ENCODE measurements around the gene ZC3H12A. TPM values are rescaled to one million over a fixed set of nuclear protein-coding genes. Genes with fewer than 3 reads are reported as not detected.
A peak's percentile ranks its signal among the peaks of the same experiment; 100 is the strongest.

ZC3H12A gene
- total RNA-seq = 5.8 TPM

- ATAC-seq = peak; percentile 85
- intact Hi-C loops (cut with DNase I) = no loop called here
- DNase-seq (ENCODE audit: low spot score) = peak; percentile 93
These were observed at the start of gene ZC3H12A for GRCh38 chr1:37474046-37474696. TSS of gene ZC3H12A (plus strand) at chr1:37474580. CDS start at chr1:37475497, 917 bp downstream.

- ATAC-seq (no peak), DNase-seq (ENCODE audit: low spot score) (no peak)
- intact Hi-C loops (cut with DNase I) = no loop called here
These were observed 49.2 kb upstream of the ZC3H12A start for GRCh38 chr1:37425221-37425620.

- ATAC-seq (no peak), DNase-seq (ENCODE audit: low spot score) (no peak)
- intact Hi-C loops (cut with DNase I) = no loop called here
These were observed 45.4 kb upstream of the ZC3H12A start for GRCh38 chr1:37429029-37429428.

- intact Hi-C loops (cut with DNase I) = loop anchor here (10.0 kb wide), 1 partner anchor 856 kb away; no protein-coding TSS in a partner anchor
- no peak for ATAC-seq
These were observed 44.0 kb upstream of the ZC3H12A start for GRCh38 chr1:37430103-37430985.

GRCh38 chr1:37432716-37433115 is 41.7 kb upstream of the ZC3H12A start:
- intact Hi-C loops (cut with DNase I) = loop anchor here (10.0 kb wide), 1 partner anchor 858 kb away; no protein-coding TSS in a partner anchor

More at GRCh38 chr1:37430103-37430985, 44.0 kb upstream of the ZC3H12A start:
- DNase-seq (ENCODE audit: low spot score) = no peak

GRCh38 chr1:37433171-37433570 is 41.2 kb upstream of the ZC3H12A start:
- intact Hi-C loops (cut with DNase I) = loop anchor here (10.0 kb wide), 1 partner anchor 858 kb away; no protein-coding TSS in a partner anchor
- ATAC-seq (no peak), DNase-seq (ENCODE audit: low spot score) (no peak)

More at GRCh38 chr1:37432716-37433115, 41.7 kb upstream of the ZC3H12A start:
- DNase-seq (ENCODE audit: low spot score) (no peak), ATAC-seq (no peak)

GRCh38 chr1:37434292-37435225 is 39.8 kb upstream of the ZC3H12A start:
- ATAC-seq (peak; percentile 86), DNase-seq (ENCODE audit: low spot score) (peak; percentile 87)
- intact Hi-C loops (cut with DNase I) = loop anchor here (5.0 to 10.0 kb wide), 2 partner anchors 732 to 860 kb away; no protein-coding TSS in a partner anchor

- no peak for ATAC-seq
These were observed 37.3 kb upstream of the ZC3H12A start for GRCh38 chr1:37437087-37437486.

GRCh38 chr1:37438037-37438868 is 36.1 kb upstream of the ZC3H12A start:
- intact Hi-C loops (cut with DNase I) = loop anchor here (5.0 to 10.0 kb wide), 2 partner anchors 736 to 863 kb away; no protein-coding TSS in a partner anchor
- DNase-seq (ENCODE audit: low spot score) (no peak), ATAC-seq (no peak)

More at GRCh38 chr1:37437087-37437486, 37.3 kb upstream of the ZC3H12A start:
- DNase-seq (ENCODE audit: low spot score) = no peak
- intact Hi-C loops (cut with DNase I) = loop anchor here (5.0 to 10.0 kb wide), 2 partner anchors 735 to 862 kb away; no protein-coding TSS in a partner anchor

- intact Hi-C loops (cut with DNase I) = loop anchor here (5.0 to 10.0 kb wide), 2 partner anchors 737 to 864 kb away; no protein-coding TSS in a partner anchor
- DNase-seq (ENCODE audit: low spot score) = no peak
- no peak for ATAC-seq
These were observed 35.5 kb upstream of the ZC3H12A start for GRCh38 chr1:37438869-37439343.

GRCh38 chr1:37439349-37439995 is 34.9 kb upstream of the ZC3H12A start:
- ATAC-seq (no peak), DNase-seq (ENCODE audit: low spot score) (no peak)
- intact Hi-C loops (cut with DNase I) = loop anchor here (5.0 to 10.0 kb wide), 2 partner anchors 737 to 865 kb away; no protein-coding TSS in a partner anchor

GRCh38 chr1:37441490-37441889 is 32.9 kb upstream of the ZC3H12A start:
- DNase-seq (ENCODE audit: low spot score) (no peak), ATAC-seq (no peak)
- intact Hi-C loops (cut with DNase I) = no loop called here

GRCh38 chr1:37442139-37442538 is 32.2 kb upstream of the ZC3H12A start:
- no peak for ATAC-seq
- no peak for DNase-seq (ENCODE audit: low spot score)
- intact Hi-C loops (cut with DNase I) = no loop called here

GRCh38 chr1:37442644-37443043 is 31.7 kb upstream of the ZC3H12A start:
- intact Hi-C loops (cut with DNase I) = no loop called here
- DNase-seq (ENCODE audit: low spot score) (no peak), ATAC-seq (no peak)

GRCh38 chr1:37446874-37447273 is 27.5 kb upstream of the ZC3H12A start:
- ATAC-seq (no peak), DNase-seq (ENCODE audit: low spot score) (no peak)
- intact Hi-C loops (cut with DNase I) = no loop called here

- DNase-seq (ENCODE audit: low spot score) (no peak), ATAC-seq (no peak)
- intact Hi-C loops (cut with DNase I) = no loop called here
These were observed 26.2 kb upstream of the ZC3H12A start for GRCh38 chr1:37448185-37448584.

Data from sciatic nerve (tissue), 2 donors.